HL-60 (cell line): Measurements from ENCODE around the gene TBC1D24. TPM values are rescaled to one million over a fixed set of nuclear protein-coding genes. Genes with fewer than 3 reads are reported as not detected.
"Not testable (repeated sequence)": the region's sequence is repeated elsewhere in the genome, so short reads cannot be mapped to it uniquely, and the experiment has no call there.

Experiments
- DNase-seq, 2 experiments: peaks; one replicate each; pipeline ENCODE4 v3.0.0-alpha.2; 2010 to 2020; ENCODE audit warnings: low read depth in 1 of 2, low spot score in 1 of 2
- H3K27ac ChIP-seq: fragments of 250-450 bp; sonication (Bioruptor Pico); replicated peaks from 2 replicates; pipeline ENCODE4 v1.5.1; 2020; ENCODE audit warnings: mild to moderate bottlenecking, moderate library complexity
- H3K27me3 ChIP-seq: fragments of 250-450 bp; sonication (Bioruptor Pico); 2 replicates; pipeline ENCODE4 v1.5.1; 2021; ENCODE audit warnings: mild to moderate bottlenecking, moderate library complexity; ENCODE audit not compliant: insufficient read depth, poor library complexity, severe bottlenecking
- H3K4me3 ChIP-seq: replicated peaks from 2 replicates; pipeline ENCODE4 v1.5.1; 2011; ENCODE audit warnings: mild to moderate bottlenecking, control low read depth, low read length; ENCODE audit not compliant: insufficient read depth
- SPI1 ChIP-seq: IDR thresholded peaks from 2 replicates; pipeline ENCODE4 v1.6.1; 2012; ENCODE audit warnings: low read depth, mild to moderate bottlenecking, borderline replicate concordance
- microRNA-seq: library from miRNA; unstranded; fragments of <30 nt; microRNA quantifications from one replicate; pipeline ENCODE4, GENCODE V29; 2018

Gene TBC1D24

GRCh38 chr16:2539845-2540458 is 65.0 kb downstream of the TBC1D24 start:
- H3K4me3 ChIP-seq, H3K27me3 ChIP-seq: not testable (repeated sequence)
- DNase-seq = peak in 1 of 2 experiments; percentile 38
- peak overlapping the region; percentile 16; the same call in 1 of the 2 replicates for H3K27ac ChIP-seq
- peak; percentile 37; the same call in 1 of the 2 replicates for TF ChIP-seq SPI1

- H3K4me3 ChIP-seq, H3K27me3 ChIP-seq: not testable (repeated sequence)
- peak; percentile 72; the same call in 1 of the 2 replicates for TF ChIP-seq SPI1
- peak in 1 of 2 experiments; percentile 77 for DNase-seq
- peak overlapping the region; percentile 56 for H3K27ac ChIP-seq
Measured at GRCh38 chr16:2540912-2541311, 66.0 kb downstream of the TBC1D24 start.

- not testable (repeated sequence) for H3K27me3 ChIP-seq, H3K4me3 ChIP-seq, DNase-seq
- peak overlapping the region; percentile 56 for H3K27ac ChIP-seq
Measured at GRCh38 chr16:2541409-2541808, 66.5 kb downstream of the TBC1D24 start.

- not testable (repeated sequence) for DNase-seq, H3K27me3 ChIP-seq, H3K4me3 ChIP-seq, H3K27ac ChIP-seq
Measured at GRCh38 chr16:2543771-2544170, 68.8 kb downstream of the TBC1D24 start.

GRCh38 chr16:2550283-2550878 is 75.5 kb downstream of the TBC1D24 start:
- DNase-seq, H3K27me3 ChIP-seq, H3K4me3 ChIP-seq, H3K27ac ChIP-seq: not testable (repeated sequence)

DNA sequence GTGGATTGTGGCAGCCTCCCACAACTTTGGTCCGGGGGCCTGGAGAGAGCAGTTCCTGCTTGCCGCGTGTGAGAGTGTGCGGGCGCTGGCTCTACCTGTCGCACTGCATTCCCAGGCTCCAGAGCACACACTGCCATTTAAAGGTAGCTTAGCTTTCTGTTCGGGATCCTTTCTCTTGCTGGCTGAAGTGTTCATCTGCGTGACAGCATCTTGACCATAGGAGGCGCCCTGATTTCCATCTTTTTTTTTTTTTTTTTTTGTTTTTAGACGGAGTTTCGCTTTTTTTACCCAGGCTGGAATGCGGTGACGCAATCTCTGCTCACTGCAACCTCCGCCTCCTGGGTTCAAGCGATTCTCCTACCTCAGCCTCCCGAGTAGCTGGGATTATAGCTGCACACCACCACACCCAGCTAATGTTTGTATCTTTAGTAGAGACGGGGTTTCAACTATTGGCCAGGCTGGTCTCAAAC is 76.5 kb downstream of the TBC1D24 start:
- H3K4me3 ChIP-seq, DNase-seq, H3K27ac ChIP-seq, H3K27me3 ChIP-seq: not testable (repeated sequence)

DNA sequence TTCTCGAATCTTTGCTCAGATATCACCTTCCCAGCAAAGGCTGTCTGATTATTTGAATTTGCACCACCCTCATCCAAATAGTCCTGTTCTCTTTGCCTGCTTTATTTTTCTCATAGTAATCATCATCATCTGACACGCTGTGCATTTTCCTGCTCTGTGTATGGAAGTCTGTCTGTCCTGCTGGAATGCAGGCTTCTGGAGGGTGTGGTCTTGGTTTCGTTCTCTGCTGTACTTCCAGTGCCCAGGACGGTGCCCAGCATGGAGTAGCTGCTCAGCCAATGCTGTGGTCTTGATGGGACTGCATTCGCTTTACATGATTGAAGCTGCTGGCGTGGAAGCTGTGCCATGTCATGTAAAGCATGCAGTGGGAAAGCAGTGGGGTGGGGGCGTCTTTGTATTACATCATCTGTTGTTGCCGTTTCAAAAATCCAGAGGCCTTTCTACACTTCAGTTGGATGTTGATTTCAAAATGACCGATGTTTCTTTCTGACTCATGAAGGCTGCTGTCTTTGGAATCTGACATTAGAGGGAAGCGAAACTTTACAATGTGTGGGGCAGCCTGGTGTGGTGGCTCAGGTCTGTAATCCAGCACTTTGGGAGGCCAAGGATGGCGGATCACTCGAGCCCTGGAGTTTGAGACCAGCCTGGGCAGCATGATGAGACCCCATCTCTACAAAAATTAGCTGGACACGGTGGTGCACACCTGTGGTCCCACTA is 79.9 kb downstream of the TBC1D24 start:
- not testable (repeated sequence) for H3K4me3 ChIP-seq, H3K27ac ChIP-seq, DNase-seq, H3K27me3 ChIP-seq

Small RNAs within 50 kb of the gene (microRNA-seq; reads per million reads assigned to microRNA genes)
- gene MIR3178 (not detected), gene MIR6767 (not detected), gene MIR6768 (not detected)
